ENCODE measurements around the gene GLYAT.
A peak's percentile ranks its signal among the peaks of the same experiment; 100 is the strongest.
"Not testable (repeated sequence)": the region's sequence is repeated elsewhere in the genome, so short reads cannot be mapped to it uniquely, and the experiment has no call there.

The GLYAT gene

GRCh38 chr11:58688789-58689503 lies 42.8 kb downstream of the GLYAT start:
- DNase-seq (ENCODE audit: low read depth): no peak
- H3K4me3 ChIP-seq (ENCODE audit: low read depth, low read length): no peak overlapping the region

- no peak for DNase-seq (ENCODE audit: low read depth)
- H3K4me3 ChIP-seq (ENCODE audit: low read depth, low read length): no peak overlapping the region
Measured at GRCh38 chr11:58685973-58686722, 45.6 kb downstream of the GLYAT start.

- H3K4me3 ChIP-seq (ENCODE audit: low read depth, low read length); DNase-seq (ENCODE audit: low read depth): not testable (repeated sequence)
Measured at GRCh38 chr11:58682660-58683059, 49.1 kb downstream of the GLYAT start.

- not testable (repeated sequence) for DNase-seq (ENCODE audit: low read depth); H3K4me3 ChIP-seq (ENCODE audit: low read depth, low read length)
Measured at GRCh38 chr11:58677536-58677935, 54.2 kb downstream of the GLYAT start.

- no peak for DNase-seq (ENCODE audit: low read depth)
- H3K4me3 ChIP-seq (ENCODE audit: low read depth, low read length): no peak overlapping the region
Measured at GRCh38 chr11:58676563-58677135, 55.1 kb downstream of the GLYAT start.

- no peak overlapping the region for H3K4me3 ChIP-seq (ENCODE audit: low read depth, low read length)
- peak; percentile 5 for DNase-seq (ENCODE audit: low read depth)
Measured at GRCh38 chr11:58675334-58676155, 56.2 kb downstream of the GLYAT start.

GRCh38 chr11:58674609-58675008 lies 57.1 kb downstream of the GLYAT start:
- DNase-seq (ENCODE audit: low read depth): no peak
- no peak overlapping the region for H3K4me3 ChIP-seq (ENCODE audit: low read depth, low read length)

- no peak for DNase-seq (ENCODE audit: low read depth)
- no peak overlapping the region for H3K4me3 ChIP-seq (ENCODE audit: low read depth, low read length)
Measured at GRCh38 chr11:58671983-58672633, 59.6 kb downstream of the GLYAT start.

GRCh38 chr11:58659910-58660570 lies 71.7 kb downstream of the GLYAT start:
- DNase-seq (ENCODE audit: low read depth): no peak

GRCh38 chr11:58659404-58659803 lies 72.3 kb downstream of the GLYAT start:
- no peak overlapping the region for H3K4me3 ChIP-seq (ENCODE audit: low read depth, low read length)
- DNase-seq (ENCODE audit: low read depth): no peak

More at GRCh38 chr11:58659910-58660570, 71.7 kb downstream of the GLYAT start:
- no peak overlapping the region for H3K4me3 ChIP-seq (ENCODE audit: low read depth, low read length)
